ENCODE measurements around the gene PAPPA.

The PAPPA gene

GRCh38 chr9:116142706-116143492, 10.7 kb upstream of the PAPPA start:
- DNase-seq (ENCODE audit: low read depth), result no peak
- no peak overlapping the region for H3K4me3 ChIP-seq (ENCODE audit: low read depth, low read length)
- TF ChIP-seq CTCF (conservative IDR thresholded peaks at IDR 0.05; ENCODE audit: low read depth, low read length), result no peak

- H3K4me3 ChIP-seq (ENCODE audit: low read depth, low read length), result no peak overlapping the region
- no peak for TF ChIP-seq CTCF (conservative IDR thresholded peaks at IDR 0.05; ENCODE audit: low read depth, low read length)
- peak; percentile 75 for DNase-seq (ENCODE audit: low read depth)
Observed at GRCh38 chr9:116144038-116144437, 9.6 kb upstream of the PAPPA start.

- no peak for TF ChIP-seq CTCF (conservative IDR thresholded peaks at IDR 0.05; ENCODE audit: low read depth, low read length)
- no peak for DNase-seq (ENCODE audit: low read depth)
- no peak overlapping the region for H3K4me3 ChIP-seq (ENCODE audit: low read depth, low read length)
Observed at GRCh38 chr9:116144555-116144954, 9.0 kb upstream of the PAPPA start.

- no peak for DNase-seq (ENCODE audit: low read depth)
- no peak for TF ChIP-seq CTCF (conservative IDR thresholded peaks at IDR 0.05; ENCODE audit: low read depth, low read length)
- H3K4me3 ChIP-seq (ENCODE audit: low read depth, low read length), result no peak overlapping the region
Observed at GRCh38 chr9:116145036-116145435, 8.6 kb upstream of the PAPPA start.

- DNase-seq (ENCODE audit: low read depth), result no peak
- TF ChIP-seq CTCF (conservative IDR thresholded peaks at IDR 0.05; ENCODE audit: low read depth, low read length), result no peak
- H3K4me3 ChIP-seq (ENCODE audit: low read depth, low read length), result no peak overlapping the region
Observed at GRCh38 chr9:116147821-116148220, 5.8 kb upstream of the PAPPA start.

GRCh38 chr9:116149844-116150243, 3.7 kb upstream of the PAPPA start:
- peak; percentile 87 for TF ChIP-seq CTCF (conservative IDR thresholded peaks at IDR 0.05; ENCODE audit: low read depth, low read length)
- no peak overlapping the region for H3K4me3 ChIP-seq (ENCODE audit: low read depth, low read length)
- peak; percentile 70 for DNase-seq (ENCODE audit: low read depth)

- no peak for DNase-seq (ENCODE audit: low read depth)
- H3K4me3 ChIP-seq (ENCODE audit: low read depth, low read length), result no peak overlapping the region
- TF ChIP-seq CTCF (conservative IDR thresholded peaks at IDR 0.05; ENCODE audit: low read depth, low read length), result peak; percentile 4
Observed at GRCh38 chr9:116151199-116151598, 2.4 kb upstream of the PAPPA start.

All from choroid plexus epithelial cell (primary cell).